ENCODE data around the gene MICAL3.

Gene MICAL3

GRCh38 chr22:17779286-17780115 lies 244.9 kb downstream of the MICAL3 start:
- no peaks in the 10 kb centered on the region for H3K36me3 ChIP-seq (replicated peaks)
- in situ Hi-C loops (cut with HindIII; ENCODE audit: low pct_ligation_motif_present, low sequenced_read_pairs), result no loop called here
- H3K27ac ChIP-seq, result no peak overlapping the region
- no peak for TF ChIP-seq CTCF (IDR thresholded peaks at IDR 0.05; ENCODE audit: low read depth, low read length, missing control alignments)
- no peak for DNase-seq
- H3K27me3 ChIP-seq (replicated peaks), result no peaks in the 10 kb centered on the region
- H3K4me3 ChIP-seq (ENCODE audit: low read depth, low read length), result no peak overlapping the region

- no peak for DNase-seq
- in situ Hi-C loops (cut with HindIII; ENCODE audit: low pct_ligation_motif_present, low sequenced_read_pairs), result no loop called here
- no peaks in the 10 kb centered on the region for H3K27me3 ChIP-seq (replicated peaks)
- no peak for TF ChIP-seq CTCF (IDR thresholded peaks at IDR 0.05; ENCODE audit: low read depth, low read length, missing control alignments)
- no peak overlapping the region for H3K4me3 ChIP-seq (ENCODE audit: low read depth, low read length)
- no peaks in the 10 kb centered on the region for H3K36me3 ChIP-seq (replicated peaks)
- H3K27ac ChIP-seq, result no peak overlapping the region
Measured at GRCh38 chr22:17778412-17778976, 245.9 kb downstream of the MICAL3 start.

- in situ Hi-C loops (cut with HindIII; ENCODE audit: low pct_ligation_motif_present, low sequenced_read_pairs), result no loop called here
- no peak for TF ChIP-seq CTCF (IDR thresholded peaks at IDR 0.05; ENCODE audit: low read depth, low read length, missing control alignments)
- Histone ChIP-seq H3K36me3 (replicated peaks) (no peaks in the 10 kb centered on the region), H3K27ac (no peak overlapping the region), H3K27me3 (replicated peaks) (no peaks in the 10 kb centered on the region), H3K4me3 (ENCODE audit: low read depth, low read length) (no peak overlapping the region)
- no peak for DNase-seq
Measured at GRCh38 chr22:17777717-17778044, 246.7 kb downstream of the MICAL3 start.

GRCh38 chr22:17777005-17777716 lies 247.2 kb downstream of the MICAL3 start:
- TF ChIP-seq CTCF (IDR thresholded peaks at IDR 0.05; ENCODE audit: low read depth, low read length, missing control alignments), result no peak

GRCh38 chr22:17775781-17776465 lies 248.4 kb downstream of the MICAL3 start:
- no peak for TF ChIP-seq CTCF (IDR thresholded peaks at IDR 0.05; ENCODE audit: low read depth, low read length, missing control alignments)
- DNase-seq, result no peak
- Histone ChIP-seq H3K27me3 (replicated peaks) (no peaks in the 10 kb centered on the region), H3K36me3 (replicated peaks) (no peaks in the 10 kb centered on the region), H3K4me3 (ENCODE audit: low read depth, low read length) (no peak overlapping the region), H3K27ac (no peak overlapping the region)
- in situ Hi-C loops (cut with HindIII; ENCODE audit: low pct_ligation_motif_present, low sequenced_read_pairs), result no loop called here

More at GRCh38 chr22:17777005-17777716, 247.2 kb downstream of the MICAL3 start:
- no peaks in the 10 kb centered on the region for H3K36me3 ChIP-seq (replicated peaks)
- DNase-seq, result no peak
- H3K27me3 ChIP-seq (replicated peaks), result no peaks in the 10 kb centered on the region
- H3K27ac ChIP-seq, result no peak overlapping the region
- no peak overlapping the region for H3K4me3 ChIP-seq (ENCODE audit: low read depth, low read length)
- in situ Hi-C loops (cut with HindIII; ENCODE audit: low pct_ligation_motif_present, low sequenced_read_pairs), result no loop called here
